Astrocyte (in vitro differentiated cells and primary cell): Measurements from ENCODE around the gene ASCL5. TPM values are rescaled to one million over a fixed set of nuclear protein-coding genes. Genes with fewer than 3 reads are reported as not detected.

Source experiments
- DNase-seq: peaks from one replicate; pipeline ENCODE4 v3.0.0-alpha.2; 2010; ENCODE audit warnings: low read depth
- FAIRE-seq: peaks from 2 replicates; lab custom pipeline; 2011; peaks lifted over from hg19 to GRCh38; lab: Jason Lieb, UNC
- H2AFZ ChIP-seq: 2 replicates; pipeline ENCODE4 v1.6.0; 2012; ENCODE audit warnings: low read depth, low read length, inconsistent platforms
- H3K27ac ChIP-seq: 2 replicates; pipeline ENCODE4 v1.5.1; 2011; ENCODE audit warnings: low read depth, low read length, inconsistent platforms
- H3K27me3 ChIP-seq: 2 replicates; pipeline ENCODE4 v1.6.0; 2011; ENCODE audit warnings: low read length, inconsistent platforms; ENCODE audit not compliant: insufficient read depth
- H3K36me3 ChIP-seq: 2 replicates; pipeline ENCODE4 v1.5.1; 2011; ENCODE audit warnings: low read length, inconsistent platforms; ENCODE audit not compliant: insufficient read depth
- H3K4me1 ChIP-seq: 2 replicates; pipeline ENCODE4 v1.5.1; 2011; ENCODE audit warnings: low read length, inconsistent platforms; ENCODE audit not compliant: insufficient read depth
- H3K4me2 ChIP-seq: 2 replicates; pipeline ENCODE4 v1.6.0; 2012; ENCODE audit warnings: low read length, inconsistent platforms
- H3K4me3 ChIP-seq: 2 replicates; pipeline ENCODE4 v1.5.1; 2011; ENCODE audit warnings: low read depth, mild to moderate bottlenecking, low read length, inconsistent platforms; ENCODE audit not compliant: insufficient read depth
- H3K79me2 ChIP-seq: 2 replicates; pipeline ENCODE4 v1.6.0; 2012; ENCODE audit warnings: mild to moderate bottlenecking, low read length, inconsistent platforms; ENCODE audit not compliant: insufficient read depth
- H3K9ac ChIP-seq: 2 replicates; pipeline ENCODE4 v1.6.0; 2012; ENCODE audit warnings: mild to moderate bottlenecking, low read length, inconsistent platforms
- H3K9me3 ChIP-seq: 2 replicates; pipeline ENCODE4 v1.5.1; 2012; ENCODE audit warnings: low read depth, mild to moderate bottlenecking, low read length, inconsistent platforms; ENCODE audit not compliant: insufficient read depth
- H4K20me1 ChIP-seq: 2 replicates; pipeline ENCODE4 v1.6.0; 2012; ENCODE audit warnings: low read length, inconsistent platforms; ENCODE audit not compliant: insufficient read depth
- H3K27ac Mint-ChIP-seq: one replicate; pipeline ENCODE4 v1.8.0; 2021; ENCODE audit warnings: mild to moderate bottlenecking, mixed read lengths; ENCODE audit not compliant: unreplicated experiment
- H3K27me3 Mint-ChIP-seq: one replicate; pipeline ENCODE4 v1.8.0; 2021; ENCODE audit warnings: low read depth, mixed read lengths; ENCODE audit not compliant: unreplicated experiment
- H3K36me3 Mint-ChIP-seq: one replicate; pipeline ENCODE4 v1.8.0; 2021; ENCODE audit warnings: low read depth, mixed read lengths; ENCODE audit not compliant: unreplicated experiment
- H3K4me1 Mint-ChIP-seq: one replicate; pipeline ENCODE4 v1.8.0; 2021; ENCODE audit warnings: low read depth, mixed read lengths; ENCODE audit not compliant: unreplicated experiment
- H3K4me3 Mint-ChIP-seq: one replicate; pipeline ENCODE4 v1.8.0; 2021; ENCODE audit warnings: mild to moderate bottlenecking, moderate library complexity, mixed read lengths; ENCODE audit not compliant: unreplicated experiment
- H3K9me3 Mint-ChIP-seq: one replicate; pipeline ENCODE4 v1.8.0; 2021; ENCODE audit warnings: mild to moderate bottlenecking, mixed read lengths; ENCODE audit not compliant: unreplicated experiment
- EZH2 ChIP-seq: IDR thresholded peaks from 2 replicates; pipeline ENCODE4 v1.6.1; 2012; ENCODE audit warnings: mild to moderate bottlenecking, low read length, inconsistent platforms; ENCODE audit not compliant: insufficient read depth
- total RNA-seq: library from RNA; stranded (reverse); gene quantifications from 2 replicates; pipeline ENCODE4 v1.2.1, GENCODE V29; 2021
- TF ChIP-seq, protein P1 (sequence below): IDR thresholded peaks from 2 replicates; pipeline ENCODE4 v1.5.1; 2011; ENCODE audit warnings: low read depth, mild to moderate bottlenecking, inconsistent platforms, low read length, moderate library complexity; ENCODE audit not compliant: insufficient read depth

The ASCL5 gene
- total RNA-seq, 1 donor from 2014 or later = not detected

DNA sequence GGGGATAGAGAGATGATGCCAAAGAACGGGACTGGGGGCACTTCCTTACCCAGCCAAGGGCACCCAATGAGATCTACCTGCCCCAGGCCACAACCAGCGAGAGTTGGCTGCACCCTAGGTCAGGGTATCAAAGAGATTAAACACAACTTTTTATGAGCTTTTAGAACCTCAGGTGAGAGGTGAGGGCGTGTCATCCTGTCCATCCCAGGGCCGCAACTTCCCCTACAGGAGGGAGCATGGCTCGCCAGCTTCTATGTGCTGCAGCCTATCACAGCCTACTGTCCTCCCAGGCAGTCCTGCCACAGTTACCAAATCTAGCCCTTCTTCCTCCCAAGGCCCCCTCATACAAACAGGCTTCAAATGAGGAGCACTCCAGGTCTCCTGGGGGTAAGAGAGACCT is 14.4 kb upstream of the ASCL5 start:
- Histone ChIP-seq H3K4me2 (no peak overlapping the region), H3K27ac (no peak overlapping the region), H4K20me1 (peaks cover 40% of the 10 kb centered on the region), H3K4me1 (peaks cover 20% of the 10 kb centered on the region), H3K79me2 (no peaks in the 10 kb centered on the region), H3K9ac (no peak overlapping the region), H3K27me3 (no peaks in the 10 kb centered on the region), H2AFZ (no peak overlapping the region), H3K9me3 (no peaks in the 10 kb centered on the region), H3K4me3 (no peak overlapping the region), H3K36me3 (peaks cover 25% of the 10 kb centered on the region)
- no peak overlapping the region for H3K4me3 Mint-ChIP-seq
- H3K36me3 Mint-ChIP-seq = peaks cover 33% of the 10 kb centered on the region
- H3K4me1 Mint-ChIP-seq = peaks cover 13% of the 10 kb centered on the region
- FAIRE-seq = no peak
- TF ChIP-seq EZH2 = no peak
- TF ChIP-seq, protein P1, sequence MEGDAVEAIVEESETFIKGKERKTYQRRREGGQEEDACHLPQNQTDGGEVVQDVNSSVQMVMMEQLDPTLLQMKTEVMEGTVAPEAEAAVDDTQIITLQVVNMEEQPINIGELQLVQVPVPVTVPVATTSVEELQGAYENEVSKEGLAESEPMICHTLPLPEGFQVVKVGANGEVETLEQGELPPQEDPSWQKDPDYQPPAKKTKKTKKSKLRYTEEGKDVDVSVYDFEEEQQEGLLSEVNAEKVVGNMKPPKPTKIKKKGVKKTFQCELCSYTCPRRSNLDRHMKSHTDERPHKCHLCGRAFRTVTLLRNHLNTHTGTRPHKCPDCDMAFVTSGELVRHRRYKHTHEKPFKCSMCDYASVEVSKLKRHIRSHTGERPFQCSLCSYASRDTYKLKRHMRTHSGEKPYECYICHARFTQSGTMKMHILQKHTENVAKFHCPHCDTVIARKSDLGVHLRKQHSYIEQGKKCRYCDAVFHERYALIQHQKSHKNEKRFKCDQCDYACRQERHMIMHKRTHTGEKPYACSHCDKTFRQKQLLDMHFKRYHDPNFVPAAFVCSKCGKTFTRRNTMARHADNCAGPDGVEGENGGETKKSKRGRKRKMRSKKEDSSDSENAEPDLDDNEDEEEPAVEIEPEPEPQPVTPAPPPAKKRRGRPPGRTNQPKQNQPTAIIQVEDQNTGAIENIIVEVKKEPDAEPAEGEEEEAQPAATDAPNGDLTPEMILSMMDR = no peak
- H3K27ac Mint-ChIP-seq = no peak overlapping the region
- no peak for DNase-seq
- no peaks in the 10 kb centered on the region for H3K27me3 Mint-ChIP-seq
- H3K9me3 Mint-ChIP-seq = no peaks in the 10 kb centered on the region

DNA sequence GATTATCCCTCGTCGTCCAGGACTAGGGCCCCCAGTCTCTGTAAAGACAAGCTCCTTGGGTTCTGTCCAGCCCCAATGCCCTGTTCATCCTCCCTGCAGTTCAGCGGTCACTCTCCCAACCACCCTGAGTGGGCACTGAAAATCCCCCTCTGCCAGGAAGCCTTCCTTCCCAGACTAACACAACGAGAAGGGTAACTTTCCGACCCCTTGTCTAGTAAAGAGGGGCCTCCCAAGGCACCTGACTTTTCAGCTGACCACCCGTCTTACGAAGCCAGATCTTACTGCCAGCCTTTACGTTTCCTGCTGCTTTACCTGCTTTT is 13.9 kb upstream of the ASCL5 start:
- peaks cover 13% of the 10 kb centered on the region for H3K4me1 Mint-ChIP-seq
- FAIRE-seq = no peak
- H3K27ac ChIP-seq = no peak overlapping the region
- peaks cover 28% of the 10 kb centered on the region for H3K36me3 Mint-ChIP-seq
- H3K4me2 ChIP-seq = no peak overlapping the region
- no peak overlapping the region for H3K9ac ChIP-seq
- no peaks in the 10 kb centered on the region for H3K27me3 ChIP-seq
- TF ChIP-seq, protein P1 = no peak
- no peak for TF ChIP-seq EZH2
- no peaks in the 10 kb centered on the region for H3K9me3 Mint-ChIP-seq
- no peaks in the 10 kb centered on the region for H3K9me3 ChIP-seq
- H3K4me1 ChIP-seq = peaks cover 20% of the 10 kb centered on the region
- no peak overlapping the region for H2AFZ ChIP-seq
- peaks cover 45% of the 10 kb centered on the region for H4K20me1 ChIP-seq
- H3K79me2 ChIP-seq = no peaks in the 10 kb centered on the region
- peaks cover 21% of the 10 kb centered on the region for H3K36me3 ChIP-seq
- DNase-seq = no peak
- no peak overlapping the region for H3K4me3 ChIP-seq
- no peaks in the 10 kb centered on the region for H3K27me3 Mint-ChIP-seq
- H3K4me3 Mint-ChIP-seq = no peak overlapping the region
- no peak overlapping the region for H3K27ac Mint-ChIP-seq

- no peak overlapping the region for H3K4me3 Mint-ChIP-seq
- Histone ChIP-seq H3K27me3 (no peaks in the 10 kb centered on the region), H4K20me1 (peaks cover 47% of the 10 kb centered on the region)
Observed at GRCh38 chr1:201140235-201140940, 13.4 kb upstream of the ASCL5 start.

More at GRCh38 chr1:201140235-201140940, 13.4 kb upstream of the ASCL5 start:
- Mint-ChIP-seq H3K36me3 (peaks cover 31% of the 10 kb centered on the region), H3K27me3 (no peaks in the 10 kb centered on the region), H3K9me3 (no peaks in the 10 kb centered on the region), H3K27ac (no peak overlapping the region), H3K4me1 (peaks cover 13% of the 10 kb centered on the region)
- no peak for FAIRE-seq
- H3K27ac ChIP-seq = no peak overlapping the region
- H3K9me3 ChIP-seq = no peaks in the 10 kb centered on the region
- H3K4me3 ChIP-seq = no peak overlapping the region
- DNase-seq = no peak
- no peak overlapping the region for H3K4me2 ChIP-seq
- H3K9ac ChIP-seq = no peak overlapping the region
- peaks cover 21% of the 10 kb centered on the region for H3K36me3 ChIP-seq
- TF ChIP-seq, protein P1 = no peak
- no peak for TF ChIP-seq EZH2
- H3K4me1 ChIP-seq = peaks cover 20% of the 10 kb centered on the region
- no peaks in the 10 kb centered on the region for H3K79me2 ChIP-seq
- no peak overlapping the region for H2AFZ ChIP-seq
